Superior temporal gyrus (tissue), 1 donor: Measurements from ENCODE around the gene ZNF26.

Experiments used
- DNase-seq: peaks from one replicate; pipeline ENCODE4 v3.0.0-alpha.2; 2016; ENCODE audit errors: extremely low spot score

The ZNF26 gene

GRCh38 chr12:133061954-133062353 is 75.8 kb downstream of the ZNF26 start:
- no peak for DNase-seq

DNA sequence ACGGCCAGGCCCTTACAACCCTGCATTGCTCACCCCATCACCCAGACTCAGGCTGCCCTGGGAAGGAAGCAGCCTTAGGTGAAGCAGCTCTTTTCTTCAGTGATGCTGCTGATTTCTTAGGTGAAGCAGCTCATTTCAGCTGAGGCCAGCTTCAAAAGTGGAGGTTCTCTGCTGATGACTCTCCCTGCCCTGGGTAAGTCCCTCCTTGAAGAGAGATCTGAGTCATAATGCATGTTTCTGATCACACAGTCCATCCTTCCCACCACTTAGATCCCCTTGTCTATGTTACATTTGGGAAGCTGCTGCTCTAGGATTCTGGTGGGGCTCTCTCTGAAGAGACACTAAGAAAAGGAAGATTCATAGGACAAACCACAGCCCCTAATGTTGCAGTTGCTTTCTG is 77.4 kb downstream of the ZNF26 start:
- no peak for DNase-seq

- no peak for DNase-seq
Measured at GRCh38 chr12:133073836-133074235, 87.7 kb downstream of the ZNF26 start.
